Gastrocnemius medialis (tissue), 4 donors: ENCODE data around the gene CD40LG.

Source experiments
- POLR2A ChIP-seq, 2 donors: fragments of 450-650 bp; IDR thresholded peaks; one replicate each; pipeline ENCODE4 v1.6.1; 2017; ENCODE audit warnings: antibody characterized with exemption in 2 of 2, mild to moderate bottlenecking in 2 of 2, moderate library complexity in 2 of 2
- TF ChIP-seq, protein P1 (sequence below), 5 experiments: fragments of 450-650 bp in 3 of 5; fragments of 200-600 bp in 2 of 5; sonication (generic) in 2 of 5; IDR thresholded peaks in 4 of 5; conservative IDR thresholded peaks in 1 of 5; 1 replicate in 4 of 5; 2 replicates in 1 of 5; pipeline ENCODE4 v1.5.1; 2016 to 2019; ENCODE audit warnings: antibody characterized with exemption in 5 of 5, mild to moderate bottlenecking in 3 of 5, moderate library complexity in 3 of 5

GRCh38 chrX:136616987-136617685 lies 30.8 kb upstream of the CD40LG start:
- TF ChIP-seq, protein P1, sequence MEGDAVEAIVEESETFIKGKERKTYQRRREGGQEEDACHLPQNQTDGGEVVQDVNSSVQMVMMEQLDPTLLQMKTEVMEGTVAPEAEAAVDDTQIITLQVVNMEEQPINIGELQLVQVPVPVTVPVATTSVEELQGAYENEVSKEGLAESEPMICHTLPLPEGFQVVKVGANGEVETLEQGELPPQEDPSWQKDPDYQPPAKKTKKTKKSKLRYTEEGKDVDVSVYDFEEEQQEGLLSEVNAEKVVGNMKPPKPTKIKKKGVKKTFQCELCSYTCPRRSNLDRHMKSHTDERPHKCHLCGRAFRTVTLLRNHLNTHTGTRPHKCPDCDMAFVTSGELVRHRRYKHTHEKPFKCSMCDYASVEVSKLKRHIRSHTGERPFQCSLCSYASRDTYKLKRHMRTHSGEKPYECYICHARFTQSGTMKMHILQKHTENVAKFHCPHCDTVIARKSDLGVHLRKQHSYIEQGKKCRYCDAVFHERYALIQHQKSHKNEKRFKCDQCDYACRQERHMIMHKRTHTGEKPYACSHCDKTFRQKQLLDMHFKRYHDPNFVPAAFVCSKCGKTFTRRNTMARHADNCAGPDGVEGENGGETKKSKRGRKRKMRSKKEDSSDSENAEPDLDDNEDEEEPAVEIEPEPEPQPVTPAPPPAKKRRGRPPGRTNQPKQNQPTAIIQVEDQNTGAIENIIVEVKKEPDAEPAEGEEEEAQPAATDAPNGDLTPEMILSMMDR (IDR thresholded peaks at IDR 0.05 in 4 of 5, conservative IDR thresholded peaks at IDR 0.05 in 1 of 5), result no peak
- no peak for TF ChIP-seq POLR2A (IDR thresholded peaks at IDR 0.05)
